ENCODE results near the gene NELL2.

DNA sequence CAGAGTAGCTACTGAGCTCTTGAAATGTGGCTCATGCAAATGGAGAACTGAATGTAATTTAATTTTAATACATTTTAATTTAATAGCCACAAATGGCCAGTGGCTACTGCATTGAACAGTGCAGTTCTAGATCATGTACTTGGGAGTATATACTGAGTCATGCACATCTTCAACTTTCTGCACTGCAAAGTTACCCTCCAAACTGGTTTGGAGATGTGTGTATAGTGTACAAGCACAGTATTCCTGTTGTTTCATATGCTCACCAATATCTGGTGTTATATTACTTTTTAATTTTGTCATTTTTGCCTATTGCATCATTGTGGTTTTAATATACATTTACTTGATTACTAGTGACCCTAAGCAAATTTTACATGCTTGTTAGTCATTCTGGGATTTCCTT is 372.8 kb downstream of the NELL2 start:
- no peak for TF ChIP-seq POLR2AphosphoS5 (IDR thresholded peaks at IDR 0.05; ENCODE audit: insufficient read depth in 1 of 2, low read depth in 1 of 2)
- TF ChIP-seq, protein P1, sequence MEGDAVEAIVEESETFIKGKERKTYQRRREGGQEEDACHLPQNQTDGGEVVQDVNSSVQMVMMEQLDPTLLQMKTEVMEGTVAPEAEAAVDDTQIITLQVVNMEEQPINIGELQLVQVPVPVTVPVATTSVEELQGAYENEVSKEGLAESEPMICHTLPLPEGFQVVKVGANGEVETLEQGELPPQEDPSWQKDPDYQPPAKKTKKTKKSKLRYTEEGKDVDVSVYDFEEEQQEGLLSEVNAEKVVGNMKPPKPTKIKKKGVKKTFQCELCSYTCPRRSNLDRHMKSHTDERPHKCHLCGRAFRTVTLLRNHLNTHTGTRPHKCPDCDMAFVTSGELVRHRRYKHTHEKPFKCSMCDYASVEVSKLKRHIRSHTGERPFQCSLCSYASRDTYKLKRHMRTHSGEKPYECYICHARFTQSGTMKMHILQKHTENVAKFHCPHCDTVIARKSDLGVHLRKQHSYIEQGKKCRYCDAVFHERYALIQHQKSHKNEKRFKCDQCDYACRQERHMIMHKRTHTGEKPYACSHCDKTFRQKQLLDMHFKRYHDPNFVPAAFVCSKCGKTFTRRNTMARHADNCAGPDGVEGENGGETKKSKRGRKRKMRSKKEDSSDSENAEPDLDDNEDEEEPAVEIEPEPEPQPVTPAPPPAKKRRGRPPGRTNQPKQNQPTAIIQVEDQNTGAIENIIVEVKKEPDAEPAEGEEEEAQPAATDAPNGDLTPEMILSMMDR (IDR thresholded peaks at IDR 0.05) = no peak

Data from vagina (tissue), 2 donors.